PFSK-1 (cell line): ENCODE measurements around the gene TCF21.

Source experiments
- FOXP2 ChIP-seq: optimal IDR thresholded peaks from 2 replicates; pipeline ENCODE3; 2011; ENCODE audit warnings: borderline replicate concordance, control low read depth, inconsistent platforms; ENCODE audit not compliant: insufficient read depth; ENCODE audit errors: extremely low read length, extremely low read depth
- POLR2AphosphoS5 ChIP-seq: IDR thresholded peaks from 2 replicates; pipeline ENCODE4 v1.6.1; 2012; ENCODE audit warnings: low read depth, mild to moderate bottlenecking, control low read depth, low read length, moderate library complexity
- REST ChIP-seq, 2 experiments: IDR thresholded peaks; 2 replicates each; pipeline versions ENCODE4 v1.6.1 to v1.8.0; 2011 to 2012; ENCODE audit warnings: low read depth in 2 of 2, low read length in 2 of 2, control low read depth in 1 of 2, inconsistent platforms in 1 of 2, mild to moderate bottlenecking in 1 of 2, moderate library complexity in 1 of 2; ENCODE audit not compliant: insufficient read depth in 1 of 2
- TAF1 ChIP-seq: IDR thresholded peaks from 2 replicates; pipeline ENCODE4 v1.6.1; 2012; ENCODE audit warnings: low read length, control low read depth, borderline replicate concordance; ENCODE audit not compliant: insufficient read depth

- TF ChIP-seq POLR2AphosphoS5 (no peak), FOXP2 (no peak), REST (IDR thresholded peaks at IDR 0.05; ENCODE audit: insufficient read depth in 1 of 2, low read depth in 2 of 2, low read length in 2 of 2) (no peak), TAF1 (no peak)
Measured at GRCh38 chr6:133873538-133873937, 15.4 kb upstream of the TCF21 start.
